Type B pancreatic cell (in vitro differentiated cells): ENCODE data around the gene GET3. TPM values are rescaled to one million over a fixed set of nuclear protein-coding genes. Genes with fewer than 3 reads are reported as not detected.
A peak's percentile ranks its signal among the peaks of the same experiment; 100 is the strongest.
"Not testable (repeated sequence)": the region's sequence is repeated elsewhere in the genome, so short reads cannot be mapped to it uniquely, and the experiment has no call there.

Experiments
- DNase-seq: peaks from one replicate; pipeline ENCODE4 v3.0.0; 2021; ENCODE audit warnings: mixed read lengths; ENCODE audit not compliant: unreplicated experiment; ENCODE audit errors: extremely low spot score
- H3K27ac Mint-ChIP-seq: 2 replicates; pipeline ENCODE4 v1.8.0; 2021; ENCODE audit warnings: mild to moderate bottlenecking, mixed read lengths
- H3K27me3 Mint-ChIP-seq: 2 replicates; pipeline ENCODE4 v1.8.0; 2021; ENCODE audit warnings: mixed read lengths
- H3K36me3 Mint-ChIP-seq: 2 replicates; pipeline ENCODE4 v1.8.0; 2021; ENCODE audit warnings: mixed read lengths
- H3K4me1 Mint-ChIP-seq: one replicate; pipeline ENCODE4 v1.8.0; 2021; ENCODE audit warnings: mixed read lengths; ENCODE audit not compliant: unreplicated experiment
- H3K4me3 Mint-ChIP-seq: 2 replicates; pipeline ENCODE4 v1.8.0; 2021; ENCODE audit warnings: mild to moderate bottlenecking, mixed read lengths
- H3K9me3 Mint-ChIP-seq: 2 replicates; pipeline ENCODE4 v1.8.0; 2021; ENCODE audit warnings: mixed read lengths
- total RNA-seq: library from RNA; stranded (reverse); gene quantifications from 2 replicates; pipeline ENCODE4 v1.2.1, GENCODE V29; 2021; ENCODE audit warnings: low replicate concordance
- TF ChIP-seq, protein P1 (sequence below): fragments of 200-600 bp; sonication (generic); conservative IDR thresholded peaks from 2 replicates; pipeline ENCODE4 v1.5.0; 2021; ENCODE audit warnings: antibody characterized with exemption, mild to moderate bottlenecking

The GET3 gene
- total RNA-seq, 1 donor from 2014 or later: 59.6 TPM

- H3K4me3 Mint-ChIP-seq: no peak overlapping the region
- H3K36me3 Mint-ChIP-seq: peaks cover 16% of the 10 kb centered on the region
- TF ChIP-seq, protein P1, sequence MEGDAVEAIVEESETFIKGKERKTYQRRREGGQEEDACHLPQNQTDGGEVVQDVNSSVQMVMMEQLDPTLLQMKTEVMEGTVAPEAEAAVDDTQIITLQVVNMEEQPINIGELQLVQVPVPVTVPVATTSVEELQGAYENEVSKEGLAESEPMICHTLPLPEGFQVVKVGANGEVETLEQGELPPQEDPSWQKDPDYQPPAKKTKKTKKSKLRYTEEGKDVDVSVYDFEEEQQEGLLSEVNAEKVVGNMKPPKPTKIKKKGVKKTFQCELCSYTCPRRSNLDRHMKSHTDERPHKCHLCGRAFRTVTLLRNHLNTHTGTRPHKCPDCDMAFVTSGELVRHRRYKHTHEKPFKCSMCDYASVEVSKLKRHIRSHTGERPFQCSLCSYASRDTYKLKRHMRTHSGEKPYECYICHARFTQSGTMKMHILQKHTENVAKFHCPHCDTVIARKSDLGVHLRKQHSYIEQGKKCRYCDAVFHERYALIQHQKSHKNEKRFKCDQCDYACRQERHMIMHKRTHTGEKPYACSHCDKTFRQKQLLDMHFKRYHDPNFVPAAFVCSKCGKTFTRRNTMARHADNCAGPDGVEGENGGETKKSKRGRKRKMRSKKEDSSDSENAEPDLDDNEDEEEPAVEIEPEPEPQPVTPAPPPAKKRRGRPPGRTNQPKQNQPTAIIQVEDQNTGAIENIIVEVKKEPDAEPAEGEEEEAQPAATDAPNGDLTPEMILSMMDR: no peak
- H3K4me1 Mint-ChIP-seq: no peaks in the 10 kb centered on the region
- H3K27ac Mint-ChIP-seq: no peak overlapping the region
- no peak for DNase-seq
- no peaks in the 10 kb centered on the region for H3K27me3 Mint-ChIP-seq
- H3K9me3 Mint-ChIP-seq: no peaks in the 10 kb centered on the region
These were observed 28.7 kb upstream of the GET3 start for GRCh38 chr19:12708641-12709040.

GRCh38 chr19:12711187-12711586 lies 26.1 kb upstream of the GET3 start:
- Mint-ChIP-seq H3K36me3 (peaks cover 13% of the 10 kb centered on the region), H3K4me3 (no peak overlapping the region)

GRCh38 chr19:12712077-12712476 lies 25.2 kb upstream of the GET3 start:
- H3K4me1 Mint-ChIP-seq, H3K27ac Mint-ChIP-seq, H3K4me3 Mint-ChIP-seq, H3K9me3 Mint-ChIP-seq, DNase-seq, H3K27me3 Mint-ChIP-seq: not testable (repeated sequence)
- peaks cover 18% of the 10 kb centered on the region for H3K36me3 Mint-ChIP-seq
- TF ChIP-seq, protein P1: peak; percentile 65

More at GRCh38 chr19:12711187-12711586, 26.1 kb upstream of the GET3 start:
- Mint-ChIP-seq H3K27me3 (no peaks in the 10 kb centered on the region), H3K4me1 (no peaks in the 10 kb centered on the region), H3K9me3 (no peaks in the 10 kb centered on the region), H3K27ac (no peak overlapping the region)
- DNase-seq: no peak
- TF ChIP-seq, protein P1: no peak

DNA sequence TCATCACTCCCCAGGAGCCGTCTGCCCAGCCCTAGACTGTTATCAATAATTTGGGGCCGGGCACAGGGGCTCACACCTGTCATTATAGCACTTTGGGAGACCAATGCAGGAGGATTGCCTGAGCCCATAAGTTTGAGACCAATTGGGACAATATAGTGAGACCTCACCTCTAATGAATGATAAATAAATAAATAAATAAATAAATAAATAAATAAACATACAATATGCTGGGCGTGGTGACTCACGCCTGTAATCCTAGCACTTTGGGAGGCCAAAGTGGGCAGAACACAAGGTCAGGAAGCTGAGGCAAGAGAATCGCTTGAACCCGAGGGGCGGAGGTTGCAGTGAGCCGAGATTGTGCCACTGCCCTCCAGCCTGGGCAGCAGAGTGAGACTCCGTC lies 24.0 kb upstream of the GET3 start:
- not testable (repeated sequence) for H3K4me3 Mint-ChIP-seq, H3K27ac Mint-ChIP-seq, DNase-seq, H3K4me1 Mint-ChIP-seq, H3K27me3 Mint-ChIP-seq, H3K9me3 Mint-ChIP-seq
- H3K36me3 Mint-ChIP-seq: peaks cover 18% of the 10 kb centered on the region

- Mint-ChIP-seq H3K4me1 (peaks cover 4% of the 10 kb centered on the region), H3K27ac (no peak overlapping the region), H3K36me3 (peaks cover 18% of the 10 kb centered on the region), H3K27me3 (no peaks in the 10 kb centered on the region), H3K4me3 (no peak overlapping the region), H3K9me3 (no peaks in the 10 kb centered on the region)
- TF ChIP-seq, protein P1: no peak
- no peak for DNase-seq
These were observed 22.2 kb upstream of the GET3 start for GRCh38 chr19:12715102-12715501.

- TF ChIP-seq, protein P1: no peak
- DNase-seq: no peak
- H3K27me3 Mint-ChIP-seq: no peaks in the 10 kb centered on the region
- no peaks in the 10 kb centered on the region for H3K9me3 Mint-ChIP-seq
- H3K27ac Mint-ChIP-seq: no peak overlapping the region
- peaks cover 9% of the 10 kb centered on the region for H3K4me1 Mint-ChIP-seq
- H3K36me3 Mint-ChIP-seq: peaks cover 14% of the 10 kb centered on the region
- no peak overlapping the region for H3K4me3 Mint-ChIP-seq
These were observed 21.4 kb upstream of the GET3 start for GRCh38 chr19:12715929-12716328.
